GM19397 (cell line): Measurements from ENCODE around the gene BTN3A1.
"Not testable (repeated sequence)": the region's sequence is repeated elsewhere in the genome, so short reads cannot be mapped to it uniquely, and the experiment has no call there.

Experiments
- ATAC-seq: cut with Tn5 transposase; IDR thresholded peaks from one replicate; pipeline ENCODE4 v1.9.1; 2021; ENCODE audit warnings: mild to moderate bottlenecking, moderate library complexity; ENCODE audit not compliant: unreplicated experiment

The BTN3A1 gene

DNA sequence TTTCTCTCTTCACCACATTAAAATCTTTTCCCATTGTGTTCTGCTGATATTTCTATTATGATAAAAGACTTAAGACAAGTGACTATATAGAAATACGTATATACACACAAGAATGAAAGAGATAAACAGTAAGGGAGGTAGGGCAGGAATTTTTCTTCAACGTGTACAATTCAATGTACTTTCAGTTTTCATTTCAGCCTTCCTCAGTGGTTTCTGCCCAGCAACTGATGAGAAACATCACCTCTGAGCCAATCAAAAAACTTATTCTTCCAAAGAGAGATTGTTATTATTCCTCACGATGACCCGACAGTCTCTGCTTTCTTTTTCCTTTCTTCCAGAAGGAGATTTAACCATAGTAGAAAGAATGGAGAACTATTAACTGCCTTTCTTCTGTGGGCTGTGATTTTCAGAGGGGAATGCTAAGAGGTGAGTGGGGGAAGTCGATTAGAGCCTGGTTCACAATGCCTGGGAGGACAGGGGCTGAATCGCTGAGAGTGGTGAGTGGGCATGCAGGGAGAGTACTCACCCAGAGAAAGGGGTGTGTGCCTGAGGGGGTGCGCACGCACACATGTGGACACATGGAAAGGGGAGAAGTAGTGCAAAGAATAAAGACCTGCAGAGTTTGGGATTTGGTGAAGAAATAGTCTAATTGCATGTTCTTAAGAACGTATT is at the start of gene BTN3A1:
BTN3A1 (plus strand) TSS at position 289 of the 672 bp plus-strand sequence. CDS start 3,289 bp downstream, outside the sequence.
- peak; percentile 78 for ATAC-seq

DNA sequence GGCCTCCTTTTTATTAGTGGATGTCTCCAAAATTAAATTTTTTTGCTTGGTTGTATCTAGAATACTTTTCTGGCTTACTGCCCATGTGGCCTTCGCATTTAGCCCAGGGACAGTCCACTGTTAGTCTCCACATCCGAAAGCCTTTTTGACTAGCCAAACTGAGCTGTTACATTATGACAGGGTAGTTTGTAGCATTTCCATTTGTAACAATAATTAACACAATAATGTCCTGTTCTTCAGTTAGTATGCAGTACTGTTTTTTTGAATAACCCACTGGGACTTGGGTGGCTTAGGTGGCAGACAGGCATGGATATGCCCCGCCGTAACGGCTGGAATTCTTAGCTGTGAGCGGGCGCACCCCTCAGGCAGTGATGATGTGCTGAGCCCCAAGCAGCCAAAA is 49.8 kb upstream of the BTN3A1 start:
- no peak for ATAC-seq

DNA sequence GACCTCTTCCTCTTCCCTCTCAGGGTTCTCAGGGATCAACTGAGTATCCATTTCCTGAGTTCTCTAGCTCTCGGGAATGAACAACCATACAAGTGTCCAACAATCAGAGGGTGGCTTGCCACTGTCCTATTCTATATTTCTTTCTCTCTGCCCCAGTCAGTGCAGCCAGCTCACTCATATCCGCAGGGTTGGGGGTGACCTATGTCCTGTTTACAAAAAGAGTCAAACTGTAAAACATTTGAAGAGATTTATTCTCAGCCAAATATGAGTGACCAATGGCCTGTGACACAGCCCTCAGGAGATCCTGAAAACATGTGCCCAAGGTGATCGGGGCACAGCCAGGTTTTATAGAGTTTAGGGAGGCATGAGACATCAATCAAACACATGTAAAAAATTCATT is 47.9 kb upstream of the BTN3A1 start:
- ATAC-seq: no peak

DNA sequence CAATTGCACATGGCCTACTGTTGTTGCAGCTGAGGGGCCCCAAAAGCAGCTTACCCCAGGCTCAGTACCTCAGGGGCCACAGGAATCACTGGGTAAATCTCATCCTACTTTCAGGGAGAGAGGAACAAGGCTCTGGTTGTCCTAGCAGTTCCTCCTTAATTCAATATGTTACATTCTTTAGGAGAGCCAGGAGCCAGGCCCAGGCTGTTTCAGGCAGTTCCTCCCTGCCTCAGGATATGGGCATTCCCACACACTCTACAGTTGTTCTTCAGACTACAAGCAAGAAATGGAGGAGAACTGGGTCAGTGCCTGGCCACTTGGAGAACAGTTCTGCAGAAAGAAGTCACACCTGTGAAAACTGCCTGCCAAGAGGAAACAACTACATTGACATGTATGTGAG is 46.7 kb upstream of the BTN3A1 start:
- ATAC-seq: no peak

DNA sequence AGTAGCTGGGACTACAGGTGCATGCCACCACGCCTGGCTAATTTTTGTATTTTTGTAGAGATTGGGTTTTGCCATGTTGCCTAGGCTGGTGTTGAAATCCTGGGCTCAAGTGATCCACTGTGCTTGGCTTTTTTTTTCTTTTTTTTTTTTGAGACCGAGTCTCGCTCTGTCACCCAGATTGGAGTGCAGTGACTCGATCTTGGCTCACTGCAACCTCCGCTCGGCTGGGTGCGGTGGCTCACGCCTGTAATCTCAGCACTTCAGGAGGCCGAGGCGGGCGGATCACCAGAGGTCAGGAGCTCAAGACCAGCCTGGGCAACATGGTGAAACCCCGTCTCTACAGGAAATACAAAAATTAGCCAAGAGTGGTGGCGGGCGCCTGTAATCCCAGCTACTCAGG is 44.5 kb upstream of the BTN3A1 start:
- not testable (repeated sequence) for ATAC-seq

DNA sequence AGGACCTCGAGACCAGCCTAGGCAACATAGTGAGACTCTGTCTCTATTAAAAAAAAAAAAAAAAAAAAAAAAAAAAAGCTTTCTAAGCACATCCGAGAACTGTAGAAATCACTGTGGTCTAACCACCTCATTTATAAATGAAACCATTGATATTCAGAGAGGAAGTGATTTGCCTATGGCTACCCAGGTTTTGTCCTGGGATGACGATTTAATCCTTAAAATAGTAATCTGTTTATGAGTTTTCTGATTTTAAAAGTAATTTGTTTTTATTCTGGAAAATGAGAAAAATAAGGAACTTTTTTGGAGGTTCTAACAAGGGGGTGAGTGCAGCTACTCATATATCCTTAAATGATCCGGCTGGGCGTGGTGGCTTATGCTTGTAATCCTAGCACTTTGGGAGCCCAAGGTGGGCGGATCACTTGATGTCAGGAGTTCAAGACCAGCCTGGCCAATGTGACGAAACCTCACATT is 43.5 kb upstream of the BTN3A1 start:
- no peak for ATAC-seq

DNA sequence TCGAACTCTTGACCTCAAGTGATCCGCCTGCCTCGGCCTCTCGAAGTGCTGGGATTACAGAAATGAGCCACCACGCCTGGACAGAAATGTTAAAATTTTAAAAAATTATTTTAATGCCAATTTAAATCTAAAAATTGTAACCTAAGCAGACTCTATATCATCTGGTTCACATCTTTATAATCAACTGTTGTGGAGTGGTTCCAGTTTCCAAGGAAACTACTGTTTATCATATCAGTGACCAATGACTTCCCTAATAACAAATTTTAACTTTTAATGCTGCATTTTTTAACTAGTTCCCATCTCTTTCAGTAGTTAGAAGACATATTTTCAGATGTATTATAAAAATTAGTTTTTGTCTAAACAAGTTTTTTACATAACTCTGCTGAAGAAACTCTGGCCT is 42.3 kb upstream of the BTN3A1 start:
- no peak for ATAC-seq

DNA sequence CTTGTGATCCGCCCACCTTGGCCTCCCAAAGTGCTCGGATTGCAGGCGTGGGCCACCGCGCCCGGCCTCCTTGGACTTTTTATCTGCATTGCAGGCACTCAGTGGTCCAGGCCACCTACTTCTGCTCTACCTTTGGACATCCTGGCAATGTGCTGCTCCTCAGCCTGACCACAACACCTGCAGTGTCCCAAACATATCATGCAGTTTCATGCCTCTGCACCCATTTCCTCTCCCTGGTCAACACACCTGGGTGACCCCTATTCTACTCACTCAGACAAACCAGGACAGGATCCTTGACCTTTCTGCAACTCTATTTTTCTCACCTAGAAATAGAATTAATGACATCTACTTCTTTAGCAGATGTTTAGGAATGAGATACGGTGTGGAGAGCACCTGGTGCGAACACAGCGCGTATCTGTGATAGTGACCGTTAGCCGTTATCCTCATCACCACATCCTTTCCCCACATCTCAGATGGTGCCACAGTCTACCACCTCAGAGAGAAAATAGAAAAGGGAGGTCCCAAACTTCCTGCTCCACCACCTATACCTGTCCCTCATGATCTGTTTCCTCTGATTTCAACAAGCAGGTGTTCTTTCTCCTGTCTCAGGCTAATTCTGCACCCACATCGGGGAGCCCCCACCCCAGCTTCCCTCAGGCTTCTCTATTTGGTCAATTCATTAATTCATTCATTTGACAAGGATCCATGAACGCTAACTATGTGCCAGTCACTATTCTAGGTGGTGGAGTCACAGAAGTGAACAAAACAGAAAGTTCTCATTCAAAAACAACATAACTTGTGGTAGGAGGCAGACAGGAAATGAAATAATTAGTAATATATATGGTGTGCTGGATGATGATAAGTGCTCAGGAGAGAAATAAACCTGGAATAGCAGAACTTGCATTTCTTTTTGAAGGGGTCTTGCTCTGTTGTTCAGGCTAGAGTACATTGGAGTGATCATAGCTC is 41.3 kb upstream of the BTN3A1 start:
- ATAC-seq: peak; percentile 54

DNA sequence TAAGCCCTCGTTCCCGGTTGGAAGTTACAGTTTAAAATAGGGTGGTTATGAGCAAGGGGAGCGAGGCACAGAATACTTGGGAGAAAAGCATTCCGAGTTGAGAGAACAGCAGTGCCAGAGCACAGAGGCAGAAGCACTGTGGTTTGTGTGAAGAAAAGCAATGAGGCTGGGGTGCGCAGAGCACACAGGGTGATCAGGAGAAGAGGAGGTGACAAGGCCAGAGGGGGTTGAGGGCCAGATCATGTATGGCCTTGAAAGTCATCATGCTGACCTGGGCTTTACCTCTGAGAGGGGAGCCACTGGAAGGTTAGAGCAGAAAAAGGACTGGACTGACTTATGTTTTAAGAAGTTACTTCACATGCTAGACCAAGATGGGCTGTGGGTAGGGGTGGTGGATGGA is 40.5 kb upstream of the BTN3A1 start:
- ATAC-seq: no peak

DNA sequence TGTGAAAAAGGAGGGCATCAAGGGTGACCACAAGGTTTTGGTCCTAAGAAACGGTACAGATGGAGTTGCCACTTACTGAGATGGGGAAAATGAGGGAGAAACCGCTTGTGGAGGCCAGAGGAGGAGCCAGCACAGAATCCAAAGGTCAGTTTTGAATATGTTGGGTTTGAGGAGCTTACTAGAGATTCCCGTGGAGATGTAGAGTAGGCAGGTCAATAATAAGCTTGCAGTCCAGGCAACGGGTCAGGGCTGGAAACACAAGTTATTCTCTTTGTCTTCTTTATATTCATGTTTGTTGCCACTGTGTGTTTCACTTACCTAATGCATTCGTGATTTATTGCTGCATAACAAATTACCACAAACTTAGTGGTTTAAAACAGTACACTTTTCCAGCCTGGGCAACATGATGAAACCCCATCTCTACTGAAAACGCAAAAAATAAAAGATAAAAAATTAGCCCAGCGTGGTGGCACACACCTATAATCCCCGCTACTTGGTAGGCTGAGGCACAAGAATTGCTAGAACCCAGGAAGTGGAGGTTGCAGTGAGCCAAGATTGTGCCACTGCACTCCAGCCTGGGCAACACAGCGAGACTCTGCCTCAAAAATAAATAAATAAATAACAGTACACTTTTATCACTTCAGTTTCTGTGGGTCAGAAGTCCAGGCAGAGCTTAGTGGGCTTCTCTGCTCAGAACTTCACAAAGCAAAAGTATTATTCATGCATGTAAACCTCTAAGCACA is 39.8 kb upstream of the BTN3A1 start:
- no peak for ATAC-seq

DNA sequence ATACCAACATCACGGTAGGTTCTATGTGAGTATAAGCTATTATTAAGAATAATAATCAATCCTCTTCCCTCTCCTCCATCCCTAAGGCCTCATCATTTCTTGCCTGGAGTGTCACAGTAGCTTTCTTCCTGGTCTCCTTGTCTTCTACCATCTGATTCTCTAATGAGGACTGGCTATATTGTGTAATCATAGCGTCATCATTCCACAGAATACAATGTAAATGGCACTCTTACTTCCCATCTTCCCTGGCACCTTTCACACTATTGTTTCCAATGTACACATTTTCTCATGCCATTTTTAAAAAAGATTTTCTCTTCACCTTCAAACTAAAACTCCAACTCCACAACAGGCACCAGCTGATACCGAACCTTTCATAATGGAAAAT is 39.2 kb upstream of the BTN3A1 start:
- ATAC-seq: no peak

DNA sequence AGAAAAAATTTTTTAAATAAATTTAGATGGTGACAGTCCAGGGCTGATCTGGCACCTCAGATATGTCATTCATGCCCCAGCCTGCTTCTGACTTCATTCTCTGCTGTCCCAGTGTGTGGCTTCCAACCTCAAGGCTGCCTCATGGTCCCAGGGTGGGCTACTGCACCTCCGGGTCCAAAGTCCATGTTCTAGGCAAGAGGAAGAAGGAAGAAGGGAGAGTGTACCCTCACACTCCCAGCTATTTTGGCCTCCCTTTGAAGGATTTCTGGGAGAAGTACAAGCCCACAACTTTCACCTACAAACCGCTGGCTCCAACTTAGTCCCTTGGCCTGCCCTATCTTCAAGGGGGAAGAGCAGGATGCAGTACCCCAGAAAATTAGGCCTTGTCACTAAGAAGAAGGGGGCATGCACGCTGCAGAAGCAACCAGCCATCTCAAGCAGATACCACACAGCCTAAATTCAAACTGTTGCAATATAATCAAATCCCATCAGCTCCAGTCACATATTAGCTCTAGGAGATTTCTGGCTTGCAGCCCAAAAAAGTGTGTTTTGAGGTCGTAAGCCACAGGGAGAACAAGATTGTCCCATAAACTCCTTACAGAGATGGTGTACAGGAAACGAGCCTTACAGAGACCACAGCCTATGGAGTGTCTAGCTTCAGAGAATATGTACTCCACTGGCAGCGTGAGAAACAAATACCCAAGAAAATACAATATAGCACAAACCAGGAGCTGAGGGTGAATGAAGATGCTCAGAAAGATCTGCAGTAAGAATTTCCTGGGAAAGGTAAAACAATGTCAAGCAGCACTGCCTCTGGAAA is 38.0 kb upstream of the BTN3A1 start:
- no peak for ATAC-seq

DNA sequence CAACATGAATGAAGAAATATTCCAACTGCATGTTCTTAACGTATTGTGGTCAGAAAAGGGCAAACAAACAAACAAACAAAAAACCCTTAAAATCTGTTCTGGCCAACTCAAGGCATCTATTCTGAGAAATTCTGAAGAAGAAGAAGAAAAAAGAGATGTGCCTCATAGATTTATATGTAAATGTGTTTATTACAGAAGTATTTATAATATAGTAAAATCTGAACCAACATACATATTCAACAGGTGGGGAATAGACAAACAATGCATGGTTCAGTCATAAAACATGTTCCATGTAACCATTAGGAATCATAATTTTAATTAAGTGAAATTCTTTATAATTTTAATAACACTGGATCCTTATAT is 36.5 kb upstream of the BTN3A1 start:
- ATAC-seq: no peak

DNA sequence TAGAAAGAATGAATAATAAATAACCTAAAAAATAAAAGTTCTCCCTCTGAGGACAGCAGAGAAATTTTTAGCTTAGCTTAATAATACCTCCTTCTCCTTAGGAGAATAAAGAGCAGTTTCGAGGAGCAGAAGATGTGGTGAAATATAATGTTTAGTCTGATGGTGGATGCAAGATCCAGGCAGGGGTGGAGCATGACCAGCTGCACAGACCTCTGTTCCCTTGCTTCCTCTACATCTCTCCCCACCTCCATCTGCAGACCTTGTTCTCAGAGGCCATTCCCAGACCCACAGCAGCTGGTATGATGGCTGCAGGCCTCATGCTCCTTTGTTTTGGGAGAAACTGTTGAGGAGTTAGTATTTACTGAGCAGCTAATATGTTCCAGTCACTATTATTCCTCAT is 35.6 kb upstream of the BTN3A1 start:
- no peak for ATAC-seq

DNA sequence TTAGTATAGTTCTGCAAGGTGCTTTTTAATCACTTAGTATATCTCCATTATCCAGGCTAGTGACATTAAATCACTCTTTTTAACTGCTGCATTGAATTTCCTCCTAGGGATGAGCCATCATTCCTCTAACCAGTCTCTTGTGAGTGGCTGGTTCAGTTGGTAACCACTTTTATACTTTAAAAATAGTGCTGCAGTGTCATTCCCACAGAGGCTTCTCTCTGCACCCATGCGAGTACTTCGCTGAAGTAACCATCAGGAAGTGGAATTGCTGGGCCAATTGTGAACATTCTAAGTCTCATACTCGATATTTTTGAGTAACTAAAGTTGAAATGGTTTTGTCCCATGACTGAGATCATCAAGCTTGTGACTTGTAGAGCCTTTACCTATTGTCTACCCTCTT is 35.0 kb upstream of the BTN3A1 start:
- no peak for ATAC-seq

DNA sequence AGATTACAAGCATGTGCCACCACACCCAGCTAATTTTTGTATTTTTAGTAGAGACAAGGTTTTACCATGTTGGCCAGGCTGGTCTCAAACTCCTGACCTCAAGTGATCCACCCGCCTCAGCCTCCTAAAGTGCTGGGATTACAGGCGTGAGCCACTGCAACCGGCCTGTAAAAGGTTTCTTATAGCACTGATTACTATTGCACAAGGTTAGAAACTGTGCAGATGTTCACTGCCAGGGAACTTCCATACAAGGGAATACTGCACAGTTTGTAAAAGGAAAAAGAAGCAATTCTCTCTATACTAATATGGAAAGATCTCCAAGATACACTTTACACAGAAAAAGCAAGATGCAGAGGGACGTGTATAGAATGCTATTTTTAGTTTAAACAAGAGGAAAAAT is 30.3 kb upstream of the BTN3A1 start:
- ATAC-seq: not testable (repeated sequence)

DNA sequence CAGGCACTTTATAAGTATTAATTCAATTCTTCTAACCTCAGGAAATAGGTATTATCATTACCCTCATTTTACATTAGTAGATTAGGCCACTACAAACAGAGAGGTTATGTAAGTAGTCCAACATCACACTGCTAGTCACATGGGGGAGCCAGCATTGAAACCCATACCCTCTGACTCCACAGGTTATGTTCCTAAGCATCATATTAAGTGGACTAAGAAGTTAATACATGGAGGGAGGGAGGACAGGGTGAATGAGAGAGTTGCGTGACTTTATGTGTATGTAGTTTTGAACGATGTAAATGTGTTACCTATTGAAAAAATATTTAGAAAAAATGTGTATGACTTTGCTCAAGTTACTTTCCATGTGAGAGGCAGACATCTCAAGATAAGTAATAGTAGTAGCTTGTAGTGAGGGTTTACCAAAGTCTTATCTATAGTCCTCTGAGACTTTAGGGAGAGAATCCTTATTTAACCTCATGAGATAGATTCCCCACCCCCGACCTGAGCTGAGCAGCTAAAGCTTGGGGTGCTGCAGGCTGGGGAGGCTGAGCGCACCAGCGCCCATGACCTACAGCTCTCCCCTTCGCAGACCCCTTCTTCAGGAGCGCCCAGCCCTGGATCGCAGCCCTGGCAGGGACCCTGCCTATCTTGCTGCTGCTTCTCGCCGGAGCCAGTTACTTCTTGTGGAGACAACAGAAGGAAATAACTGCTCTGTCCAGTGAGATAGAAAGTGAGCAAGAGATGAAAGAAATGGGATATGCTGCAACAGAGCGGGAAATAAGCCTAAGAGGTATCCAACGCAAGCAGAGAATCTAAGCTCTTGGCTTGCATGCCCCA is 29.5 kb upstream of the BTN3A1 start:
- ATAC-seq: no peak

DNA sequence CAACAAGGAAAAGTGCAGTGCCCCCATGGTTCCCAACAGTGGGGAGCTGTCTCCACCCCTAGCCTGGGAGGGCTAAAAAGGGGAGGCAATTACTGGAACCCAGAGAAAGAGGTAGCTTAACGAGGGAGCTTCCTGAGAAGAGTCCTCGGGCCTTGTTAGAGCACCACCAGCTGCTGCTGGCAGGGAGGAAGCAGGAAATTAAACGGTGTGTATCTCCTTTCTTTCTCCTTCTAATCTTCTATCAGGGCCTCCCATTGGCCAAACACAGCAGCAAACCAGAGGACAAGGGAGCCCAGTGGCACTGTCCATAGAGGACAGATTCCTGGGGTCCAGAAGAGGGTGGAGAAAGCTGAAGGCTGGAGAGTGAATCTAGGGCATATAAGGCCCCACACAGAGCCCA is 26.8 kb upstream of the BTN3A1 start:
- ATAC-seq: no peak

DNA sequence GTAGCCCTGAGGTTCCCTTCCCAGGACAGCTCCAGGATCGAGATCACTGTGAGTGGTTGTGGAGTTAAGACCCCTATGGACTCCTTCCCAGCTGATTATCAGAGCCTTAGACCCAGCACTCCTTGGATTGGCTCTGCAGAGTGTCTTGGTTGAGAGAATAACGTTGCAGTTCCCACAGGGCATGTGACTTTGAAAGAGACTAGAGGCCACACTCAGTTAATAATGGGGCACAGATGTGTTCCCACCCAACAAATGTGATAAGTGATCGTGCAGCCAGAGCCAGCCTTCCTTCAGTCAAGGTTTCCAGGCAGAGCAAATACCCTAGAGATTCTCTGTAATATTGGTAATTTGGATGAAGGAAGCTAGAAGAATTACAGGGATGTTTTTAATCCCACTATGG is 24.4 kb upstream of the BTN3A1 start:
- ATAC-seq: no peak

DNA sequence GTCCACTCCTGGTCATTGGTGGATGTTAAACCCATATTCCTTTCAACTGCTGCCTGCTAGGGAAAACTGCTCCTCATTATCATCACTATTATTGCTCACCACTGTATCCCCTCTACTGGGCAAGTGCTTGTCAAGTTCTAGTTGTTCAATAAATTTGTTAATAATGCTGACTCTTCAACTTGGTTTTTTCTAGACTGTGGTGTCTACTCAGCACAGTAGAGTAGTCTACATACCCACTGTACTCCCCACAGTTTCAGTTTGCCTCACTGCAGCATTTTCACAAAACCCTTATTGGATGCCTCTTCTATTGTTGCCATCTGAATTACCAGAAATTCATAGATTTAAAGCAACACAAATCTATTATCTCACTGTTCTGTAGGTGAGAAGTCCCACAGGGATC is 23.9 kb upstream of the BTN3A1 start:
- not testable (repeated sequence) for ATAC-seq
